Measurements from ENCODE around the gene RACGAP1.

The RACGAP1 gene

DNA sequence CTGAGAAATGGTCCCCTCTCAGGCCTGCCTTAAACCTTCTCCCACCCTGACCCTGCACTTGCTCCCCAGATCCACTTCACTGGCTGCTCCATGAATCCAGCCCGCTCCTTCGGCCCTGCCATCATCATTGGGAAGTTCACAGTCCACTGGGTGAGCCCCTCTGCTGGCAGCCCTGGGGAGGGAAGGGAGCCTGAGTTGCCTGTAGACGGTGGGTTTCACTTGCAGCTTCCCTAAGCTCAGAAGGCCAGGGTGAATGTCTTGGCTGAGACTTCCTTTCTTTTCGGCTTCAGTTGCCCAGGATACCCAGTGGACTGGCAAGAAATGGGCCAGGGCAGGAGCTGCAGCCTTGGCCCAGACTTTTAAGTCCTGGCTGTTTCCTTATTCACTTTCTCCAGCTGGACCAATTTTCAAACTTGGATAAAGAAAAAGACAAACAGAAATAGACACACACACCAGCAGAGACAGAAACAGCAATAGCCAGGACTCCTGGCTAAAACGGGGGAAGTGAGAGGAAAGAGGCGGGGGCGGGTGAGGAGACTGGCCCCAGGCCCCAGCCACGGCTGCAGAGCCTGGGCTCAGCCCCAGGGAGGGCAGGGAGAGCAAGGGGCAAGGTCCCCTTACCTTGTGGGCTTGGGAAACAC lies 50.5 kb downstream of the RACGAP1 start:
- DNase-seq = peak in 1 of 10 donors; percentile 84
- intact Hi-C loops (cut with DNase I) = loop anchor here (2.0 to 5.0 kb wide), 2 partner anchors 43 to 82 kb away; partner anchors contain the start of gene ASIC1

GRCh38 chr12:49974231-49974675 lies 51.0 kb downstream of the RACGAP1 start:
- DNase-seq = peak; percentile 75 to 98 (median 86)
- intact Hi-C loops (cut with DNase I) = loop anchor here (2.0 to 5.0 kb wide), 2 partner anchors 43 to 83 kb away; partner anchors contain the start of gene ASIC1

DNA sequence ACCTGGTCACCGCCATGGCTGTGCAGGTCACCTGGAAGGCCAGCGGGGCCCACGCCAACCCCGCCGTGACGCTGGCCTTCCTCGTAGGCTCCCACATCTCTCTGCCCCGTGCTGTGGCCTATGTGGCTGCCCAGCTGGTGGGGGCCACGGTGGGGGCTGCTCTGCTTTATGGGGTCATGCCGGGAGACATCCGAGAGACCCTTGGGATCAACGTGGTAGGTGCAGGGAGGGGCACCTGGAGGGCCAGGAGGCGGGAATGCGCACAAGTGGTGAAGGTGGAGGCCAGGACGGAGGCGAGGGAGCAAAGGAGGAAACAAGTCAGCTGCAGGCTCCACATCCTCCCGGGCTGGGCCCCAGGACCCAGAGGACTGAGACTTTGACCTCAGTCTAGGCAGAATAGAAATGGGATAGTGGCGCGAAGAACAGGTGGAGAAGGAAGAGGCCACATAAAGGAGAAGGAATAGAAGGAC lies 51.9 kb downstream of the RACGAP1 start:
- intact Hi-C loops (cut with DNase I) = loop anchor here (5.0 kb wide), 1 partner anchor 44 kb away; no protein-coding TSS in a partner anchor

DNA sequence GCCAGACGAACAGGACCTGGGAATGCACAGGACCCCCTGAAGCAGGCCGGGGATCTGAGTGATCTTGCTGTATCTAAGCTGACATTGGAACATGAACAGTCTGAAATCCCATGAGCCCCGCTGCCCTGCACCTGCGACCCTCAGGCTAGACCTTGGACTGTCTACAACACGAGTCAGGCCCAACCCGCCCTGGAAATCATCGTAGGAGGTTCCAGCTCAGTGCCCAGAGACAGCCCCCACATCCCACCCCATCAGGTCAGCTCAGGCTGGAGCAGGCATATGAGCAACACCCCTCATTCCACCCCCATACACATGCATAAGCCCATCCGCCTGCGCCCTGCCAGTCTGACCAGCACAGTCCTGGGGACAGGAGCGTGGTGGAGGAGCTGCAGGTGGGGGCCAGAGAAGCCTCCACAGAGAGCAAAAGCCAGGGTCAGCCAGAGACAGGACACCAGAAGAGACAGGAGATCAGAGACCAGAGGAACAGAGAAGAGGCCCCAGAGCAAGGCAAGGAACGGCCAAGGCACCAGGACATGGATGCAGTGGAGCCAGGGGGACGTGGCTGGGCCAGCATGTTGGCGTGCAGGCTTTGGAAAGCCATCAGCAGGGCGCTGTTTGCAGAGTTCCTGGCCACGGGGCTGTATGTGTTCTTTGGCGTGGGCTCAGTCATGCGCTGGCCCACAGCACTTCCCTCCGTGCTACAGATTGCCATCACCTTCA lies 52.5 kb downstream of the RACGAP1 start, which contains the start of gene AQP6:
Gene AQP6 (plus strand): TSS at position 307 of the 720 bp plus-strand sequence. CDS start 227 bp downstream, at position 534.
- intact Hi-C loops (cut with DNase I) = loop anchor here (5.0 kb wide), 1 partner anchor 44 kb away; no protein-coding TSS in a partner anchor

More for the DNA sequence above, 51.9 kb downstream of the RACGAP1 start:
- DNase-seq = peak in 1 of 10 donors; percentile 68

GRCh38 chr12:49972129-49972528 lies 53.2 kb downstream of the RACGAP1 start:
- DNase-seq = peak in 1 of 10 donors; percentile 43
- intact Hi-C loops (cut with DNase I) = loop anchor here (5.0 kb wide), 1 partner anchor 45 kb away; no protein-coding TSS in a partner anchor

More for the DNA sequence above, 52.5 kb downstream of the RACGAP1 start, which contains the start of gene AQP6:
- DNase-seq = peak in 1 of 10 donors; percentile 48

- peak in 1 of 10 donors; percentile 62 for DNase-seq
- intact Hi-C loops (cut with DNase I) = loop anchor here (5.0 kb wide), 1 partner anchor 46 kb away; no protein-coding TSS in a partner anchor
Observed at GRCh38 chr12:49971141-49971540, 54.2 kb downstream of the RACGAP1 start.

DNA sequence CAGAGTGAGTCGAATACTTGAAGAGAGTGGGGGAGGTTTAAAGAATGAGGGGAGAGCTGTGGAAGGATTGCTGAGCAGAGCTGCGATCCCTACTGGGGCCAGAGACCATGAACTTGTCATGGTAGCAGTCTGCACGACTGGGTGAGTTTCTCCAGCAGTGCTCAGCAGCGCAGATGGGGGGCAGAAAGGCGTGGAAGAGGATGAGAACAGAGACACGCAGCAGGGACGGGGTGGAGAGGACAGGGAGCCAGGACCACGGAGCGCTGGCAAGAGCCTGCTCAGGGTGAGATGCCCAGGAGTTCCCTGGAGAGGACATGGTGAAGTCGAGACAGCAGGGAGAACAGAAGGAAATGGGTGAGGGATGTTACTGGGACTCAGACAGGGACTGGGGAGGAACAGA lies 54.6 kb downstream of the RACGAP1 start:
- intact Hi-C loops (cut with DNase I) = loop anchor here (5.0 kb wide), 1 partner anchor 47 kb away; no protein-coding TSS in a partner anchor

DNA sequence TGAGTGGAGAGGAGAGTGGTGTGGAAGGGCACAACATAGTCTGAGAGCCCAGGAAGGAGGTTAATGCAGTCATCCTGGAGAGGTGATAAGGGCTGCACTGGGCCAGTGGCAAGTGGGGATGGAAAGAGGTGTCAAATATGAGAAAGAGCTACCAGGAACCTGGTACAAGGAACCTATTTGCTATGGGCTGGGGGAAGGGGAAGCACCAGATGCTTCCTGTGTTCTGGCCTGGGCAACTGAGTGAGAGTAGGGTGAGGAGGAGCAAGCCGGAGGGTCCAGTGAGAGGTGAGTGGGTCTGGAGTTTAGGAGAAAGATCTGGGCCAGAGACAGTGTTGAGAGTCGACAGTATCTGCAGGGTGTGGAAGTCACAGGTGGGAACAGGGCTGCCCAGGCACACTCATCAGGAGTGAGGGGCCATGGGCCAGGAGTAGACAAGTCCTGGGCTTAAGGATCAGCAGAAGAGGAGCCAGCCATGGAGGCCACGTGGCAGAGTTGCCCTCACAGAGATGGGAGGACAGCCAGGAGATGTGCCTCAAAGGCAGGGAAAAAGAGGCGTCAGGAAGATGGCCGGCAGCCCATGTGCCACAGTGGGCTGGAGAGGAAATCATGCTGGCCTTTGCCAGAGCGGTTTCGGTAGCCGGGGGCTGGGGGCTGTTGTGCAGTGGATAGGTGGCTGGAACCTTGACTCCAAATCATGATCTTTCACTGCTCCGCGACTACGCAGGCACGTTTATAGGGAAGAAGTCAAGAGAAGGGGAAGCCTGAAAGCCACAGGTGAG lies 55.5 kb downstream of the RACGAP1 start:
- DNase-seq = peak in 1 of 10 donors; percentile 82
- intact Hi-C loops (cut with DNase I) = loop anchor here (5.0 kb wide), 2 partner anchors 47 to 103 kb away; no protein-coding TSS in a partner anchor

More for the DNA sequence above, 54.6 kb downstream of the RACGAP1 start:
- peak in 1 of 10 donors; percentile 67 for DNase-seq

- peak in 7 of 10 donors; percentile 24 to 92 (median 52) for DNase-seq
Observed at GRCh38 chr12:49969027-49969426, 56.3 kb downstream of the RACGAP1 start.

GRCh38 chr12:49968471-49968870 lies 56.8 kb downstream of the RACGAP1 start:
- peak in 1 of 10 donors; percentile 62 for DNase-seq
- intact Hi-C loops (cut with DNase I) = loop anchor here (5.0 kb wide), 1 partner anchor 101 kb away; no protein-coding TSS in a partner anchor

More at GRCh38 chr12:49969027-49969426, 56.3 kb downstream of the RACGAP1 start:
- intact Hi-C loops (cut with DNase I) = loop anchor here (5.0 kb wide), 1 partner anchor 102 kb away; no protein-coding TSS in a partner anchor

DNA sequence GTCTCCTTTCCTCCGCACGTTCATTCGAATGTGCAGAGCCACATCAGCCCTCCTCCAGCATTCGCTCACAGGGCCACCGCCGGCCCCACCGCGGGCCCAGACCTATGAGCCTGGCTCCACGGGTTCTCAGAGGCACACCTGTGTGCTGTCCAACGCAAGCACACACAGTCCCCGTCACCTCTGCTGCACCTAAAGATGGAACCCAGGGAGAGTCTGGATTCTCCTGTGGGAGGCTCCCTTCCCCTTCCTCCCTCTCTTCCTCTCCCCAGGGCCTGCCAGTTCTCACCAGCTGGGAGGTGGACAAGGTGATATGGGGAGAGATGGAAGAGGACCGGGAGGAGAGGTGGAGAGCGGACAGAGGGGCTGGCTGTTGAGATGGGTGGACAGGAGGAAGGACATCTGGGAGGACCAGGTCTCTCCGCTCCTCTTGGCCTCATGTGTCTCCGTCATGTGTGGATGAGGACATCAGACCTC lies 57.5 kb downstream of the RACGAP1 start:
- intact Hi-C loops (cut with DNase I) = loop anchor here (1.0 to 5.0 kb wide), 4 partner anchors 88 to 207 kb away; no protein-coding TSS in a partner anchor
- DNase-seq = no peak

DNA sequence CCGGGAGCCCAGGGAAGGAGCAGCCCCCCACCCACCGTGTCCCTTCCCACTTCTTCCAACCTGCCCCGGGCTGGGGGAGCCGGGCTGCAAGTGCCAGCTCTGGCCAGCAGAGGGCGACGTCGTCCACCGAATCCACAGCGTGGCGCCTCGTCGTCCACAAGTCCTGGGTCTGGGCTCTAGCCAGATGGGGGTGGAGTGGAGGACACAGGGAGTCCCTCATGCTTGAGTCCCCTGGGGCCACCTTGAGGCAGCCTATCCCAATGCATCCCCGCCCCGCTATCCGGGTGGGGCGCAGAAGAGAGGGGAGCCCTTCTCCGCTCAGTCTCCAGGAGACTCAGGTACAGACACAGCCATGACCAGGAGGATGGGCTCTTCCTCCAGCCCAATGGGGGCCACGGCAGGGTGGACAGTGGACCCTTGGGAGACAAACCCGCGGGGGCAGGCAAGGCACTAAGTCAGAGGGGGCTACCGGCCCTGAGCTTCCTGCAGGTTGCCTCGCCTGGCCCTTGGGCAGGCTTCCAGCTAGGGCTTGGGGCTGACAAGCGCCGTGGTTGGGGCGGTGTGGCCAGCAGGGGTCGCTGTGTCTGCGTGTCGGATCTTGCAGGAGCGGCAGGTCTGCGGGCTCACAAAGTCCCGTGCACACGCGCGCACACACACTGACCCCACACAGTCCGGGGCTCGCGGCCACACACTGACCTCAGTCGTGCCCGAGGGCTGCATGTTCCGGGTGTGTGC lies 58.1 kb downstream of the RACGAP1 start:
- intact Hi-C loops (cut with DNase I) = loop anchor here (1.0 to 5.0 kb wide), 4 partner anchors 89 to 208 kb away; no protein-coding TSS in a partner anchor

DNA sequence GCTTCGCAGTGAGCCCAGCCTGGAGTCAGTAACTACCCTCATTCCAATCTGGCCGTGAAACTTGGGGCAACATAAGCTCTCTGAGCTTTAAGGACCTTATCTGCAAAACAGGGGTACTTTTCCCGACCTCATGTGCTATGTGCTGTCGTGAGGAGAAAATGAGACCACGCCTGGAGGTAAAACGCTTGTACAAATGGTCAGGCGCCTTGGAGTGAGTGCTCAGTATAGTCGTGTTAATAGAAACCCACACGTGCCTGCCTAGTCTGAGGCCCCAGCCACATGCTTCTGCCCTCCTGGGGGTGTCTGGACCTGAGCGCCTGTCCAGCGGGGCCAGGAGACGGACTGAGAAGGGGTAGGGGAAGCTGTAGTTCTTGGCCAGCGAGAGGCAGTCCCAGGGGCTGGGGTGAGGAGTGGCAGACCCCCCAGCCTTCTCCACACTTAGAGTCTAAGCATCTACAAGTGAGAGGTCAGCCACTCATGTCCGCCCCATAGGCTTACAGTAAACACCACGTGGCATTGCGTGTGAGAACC lies 58.7 kb downstream of the RACGAP1 start:
- intact Hi-C loops (cut with DNase I) = loop anchor here (1.0 to 5.0 kb wide), 4 partner anchors 90 to 209 kb away; no protein-coding TSS in a partner anchor
- peak in 1 of 10 donors; percentile 82 for DNase-seq

More for the DNA sequence above, 58.1 kb downstream of the RACGAP1 start:
- peak; percentile 84 to 99 (median 96) for DNase-seq

GRCh38 chr12:49965836-49966235 lies 59.5 kb downstream of the RACGAP1 start:
- intact Hi-C loops (cut with DNase I) = loop anchor here (5.0 kb wide), 1 partner anchor 99 kb away; no protein-coding TSS in a partner anchor
- peak in 1 of 10 donors; percentile 53 for DNase-seq

DNA sequence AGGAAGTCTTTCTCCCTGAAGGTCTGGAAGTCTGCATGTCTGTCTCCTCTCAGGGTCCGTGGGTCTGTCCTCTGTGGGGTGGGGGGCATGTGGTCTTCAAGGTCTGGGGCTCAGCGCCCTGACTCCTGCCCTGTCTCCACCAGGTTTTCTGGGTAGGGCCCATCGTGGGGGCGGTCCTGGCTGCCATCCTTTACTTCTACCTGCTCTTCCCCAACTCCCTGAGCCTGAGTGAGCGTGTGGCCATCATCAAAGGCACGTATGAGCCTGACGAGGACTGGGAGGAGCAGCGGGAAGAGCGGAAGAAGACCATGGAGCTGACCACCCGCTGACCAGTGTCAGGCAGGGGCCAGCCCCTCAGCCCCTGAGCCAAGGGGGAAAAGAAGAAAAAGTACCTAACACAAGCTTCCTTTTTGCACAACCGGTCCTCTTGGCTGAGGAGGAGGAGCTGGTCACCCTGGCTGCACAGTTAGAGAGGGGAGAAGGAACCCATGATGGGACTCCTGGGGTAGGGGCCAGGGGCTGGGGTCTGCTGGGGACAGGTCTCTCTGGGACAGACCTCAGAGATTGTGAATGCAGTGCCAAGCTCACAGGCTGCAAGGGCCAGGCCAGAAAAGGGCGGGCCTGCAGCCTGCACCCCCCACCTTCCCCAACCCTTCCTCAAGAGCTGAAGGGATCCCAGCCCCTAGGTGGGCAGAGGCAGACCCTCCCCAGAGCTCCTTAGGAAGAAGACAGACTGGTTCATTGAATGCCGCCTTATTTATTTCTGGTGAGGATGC lies 60.3 kb downstream of the RACGAP1 start:
- peak in 2 of 10 donors; percentile 14 to 67 for DNase-seq
- intact Hi-C loops (cut with DNase I) = loop anchor here (5.0 kb wide), 1 partner anchor 98 kb away; no protein-coding TSS in a partner anchor

- peak in 2 of 10 donors; percentile 20 to 53 for DNase-seq
- intact Hi-C loops (cut with DNase I) = no loop called here
Observed at GRCh38 chr12:49963976-49964815, 61.1 kb downstream of the RACGAP1 start.

All from posterior cingulate gyrus (tissue), 11 donors.